H1 (cell line): ENCODE results near the gene PTH1R. TPM values are rescaled to one million over a fixed set of nuclear protein-coding genes. Genes with fewer than 3 reads are reported as not detected.

ENCODE experiments used
- CTCF ChIA-PET: fragments of 300-600 bp; sonication (Branson Sonifier 250); formaldehyde crosslinking; loops from one replicate; lab custom pipeline; 2021; ENCODE audit not compliant: partially characterized antibody; lab: Charles Lee
- POLR2A ChIA-PET: fragments of 300-600 bp; sonication (Branson Sonifier 250); formaldehyde crosslinking; loops from one replicate; lab custom pipeline; 2021; ENCODE audit warnings: inconsistent platforms; ENCODE audit not compliant: partially characterized antibody; lab: Charles Lee
- DNase-seq, 2 experiments: peaks; one replicate each; pipeline versions ENCODE4 v3.0.0 to v3.0.0-alpha.2; 2010 to 2022; ENCODE audit warnings: low spot score in 2 of 2, low read depth in 1 of 2, mixed read lengths in 1 of 2
- FAIRE-seq: peaks from 2 replicates; lab custom pipeline; 2011; peaks lifted over from hg19 to GRCh38; lab: Jason Lieb, UNC
- H2AFZ ChIP-seq: 2 replicates; pipeline ENCODE4 v1.8.1; 2012; ENCODE audit warnings: low read length, inconsistent platforms
- H2AK5ac ChIP-seq: 2 replicates; pipeline ENCODE4 v1.6.1; 2013; ENCODE audit warnings: low read depth, low read length
- H2BK120ac ChIP-seq: replicated peaks from 2 replicates; pipeline ENCODE3; 2013; ENCODE audit warnings: low read depth, low read length, inconsistent platforms
- H2BK12ac ChIP-seq: 2 replicates; pipeline ENCODE4 v1.6.1; 2013; ENCODE audit warnings: low read depth, low read length
- H2BK15ac ChIP-seq: 2 replicates; pipeline ENCODE4 v1.6.1; 2013; ENCODE audit warnings: low read length
- H2BK20ac ChIP-seq: 2 replicates; pipeline ENCODE4 v1.6.1; 2013; ENCODE audit warnings: low read length
- H2BK5ac ChIP-seq: 2 replicates; pipeline ENCODE4 v1.6.1; 2013; ENCODE audit warnings: low read depth, low read length
- H3K14ac ChIP-seq: 2 replicates; pipeline ENCODE4 v1.6.1; 2013; ENCODE audit warnings: inconsistent platforms; ENCODE audit not compliant: insufficient read length
- H3K18ac ChIP-seq: 2 replicates; pipeline ENCODE4 v1.6.1; 2013; ENCODE audit warnings: low read length; ENCODE audit errors: extremely low read depth
- H3K23ac ChIP-seq: 2 replicates; pipeline ENCODE4 v1.6.1; 2013; ENCODE audit warnings: inconsistent platforms; ENCODE audit not compliant: insufficient read length
- H3K23me2 ChIP-seq: 2 replicates; pipeline ENCODE4 v1.6.1; 2013; ENCODE audit warnings: low read depth, low read length
- H3K27ac ChIP-seq: 2 replicates; pipeline ENCODE4 v1.6.1; 2011; ENCODE audit warnings: low read depth, low read length, inconsistent platforms
- H3K27me3 ChIP-seq, 4 experiments: replicated peaks in 1 of 4; 1 replicate in 1 of 4; 2 replicates in 3 of 4; pipeline versions ENCODE4 v1.6.1 to v1.8.1; 2011 to 2013; ENCODE audit warnings: low read length in 3 of 4, mild to moderate bottlenecking in 3 of 4, inconsistent platforms in 2 of 4, mixed read lengths in 2 of 4, moderate library complexity in 1 of 4; ENCODE audit not compliant: control insufficient read depth in 3 of 4, insufficient read depth in 3 of 4; ENCODE audit errors: extremely low read depth in 1 of 4
- H3K36me3 ChIP-seq, 4 experiments: 2 replicates each; pipeline versions ENCODE4 v1.6.1 to v1.8.1; 2011 to 2013; ENCODE audit warnings: mild to moderate bottlenecking in 4 of 4, low read length in 3 of 4, moderate library complexity in 2 of 4, control low read depth in 1 of 4, inconsistent platforms in 1 of 4; ENCODE audit not compliant: insufficient read depth in 4 of 4, control insufficient read depth in 2 of 4
- H3K4ac ChIP-seq: replicated peaks from 2 replicates; pipeline ENCODE3; 2013; ENCODE audit warnings: low read length, low read depth, mixed read lengths, inconsistent platforms; ENCODE audit not compliant: insufficient read length
- H3K4me1 ChIP-seq, 4 experiments: replicated peaks in 1 of 4; 1 replicate in 1 of 4; 2 replicates in 3 of 4; pipeline versions ENCODE4 v1.6.1 to v1.8.1; 2011 to 2013; ENCODE audit warnings: low read length in 3 of 4, inconsistent platforms in 2 of 4, mixed read lengths in 1 of 4; ENCODE audit not compliant: insufficient read depth in 4 of 4, control insufficient read depth in 3 of 4
- H3K4me2 ChIP-seq, 2 experiments: 2 replicates each; pipeline versions ENCODE4 v1.6.1 to v1.8.1; 2011 to 2013; ENCODE audit warnings: low read depth in 2 of 2, low read length in 2 of 2, control low read depth in 1 of 2, inconsistent platforms in 1 of 2, mild to moderate bottlenecking in 1 of 2; ENCODE audit not compliant: insufficient read depth in 1 of 2
- H3K4me3 ChIP-seq, 4 experiments: fragments of 200-600, 300-600 bp in 1 of 4; sonication (generic), shearing (Covaris generic), sonication (Bioruptor Twin) in 1 of 4; 2 replicates each; pipeline versions ENCODE4 v1.5.1 to v1.8.1; 2011 to 2016; ENCODE audit warnings: low read length in 4 of 4, low read depth in 3 of 4, control low read depth in 2 of 4, inconsistent platforms in 2 of 4, mild to moderate bottlenecking in 2 of 4, mixed read lengths in 1 of 4, moderate library complexity in 1 of 4; ENCODE audit not compliant: insufficient read depth in 2 of 4; ENCODE audit errors: extremely low read depth in 1 of 4
- H3K56ac ChIP-seq: replicated peaks from 2 replicates; pipeline ENCODE3; 2013; ENCODE audit warnings: low read depth, mild to moderate bottlenecking, mixed read lengths, low read length, inconsistent platforms; ENCODE audit not compliant: insufficient read length
- H3K79me1 ChIP-seq: 2 replicates; pipeline ENCODE4 v1.6.1; 2013; ENCODE audit warnings: low read depth, low read length, control low read depth
- H3K79me2 ChIP-seq, 2 experiments: 2 replicates each; pipeline versions ENCODE4 v1.6.1 to v1.8.1; 2012 to 2013; ENCODE audit warnings: low read length in 2 of 2, mild to moderate bottlenecking in 2 of 2, inconsistent platforms in 1 of 2; ENCODE audit not compliant: insufficient read depth in 2 of 2, control insufficient read depth in 1 of 2
- H3K9ac ChIP-seq, 4 experiments: replicated peaks in 1 of 4; 1 replicate in 1 of 4; 2 replicates in 3 of 4; pipeline versions ENCODE4 v1.6.1 to v1.8.1; 2011 to 2013; ENCODE audit warnings: low read depth in 3 of 4, low read length in 3 of 4, control low read depth in 2 of 4, mild to moderate bottlenecking in 2 of 4, moderate library complexity in 2 of 4, inconsistent platforms in 1 of 4; ENCODE audit errors: extremely low read depth in 1 of 4
- H3K9me3 ChIP-seq, 2 experiments: 2 replicates each; pipeline versions ENCODE4 v1.6.1 to v1.8.1; 2012 to 2013; ENCODE audit warnings: mild to moderate bottlenecking in 2 of 2, moderate library complexity in 2 of 2, control low read depth in 1 of 2, inconsistent platforms in 1 of 2, low read depth in 1 of 2, low read length in 1 of 2, mixed read lengths in 1 of 2; ENCODE audit not compliant: insufficient read depth in 2 of 2
- H4K20me1 ChIP-seq, 2 experiments: replicated peaks in 1 of 2; 2 replicates each; pipeline versions ENCODE3 to v1.8.1; 2011 to 2013; ENCODE audit warnings: inconsistent platforms in 2 of 2, low read length in 2 of 2, mild to moderate bottlenecking in 1 of 2; ENCODE audit not compliant: insufficient read depth in 2 of 2, control insufficient read depth in 1 of 2
- H4K5ac ChIP-seq: 2 replicates; pipeline ENCODE4 v1.6.1; 2013; ENCODE audit warnings: low read length, low read depth, mixed read lengths, inconsistent platforms; ENCODE audit not compliant: insufficient read length
- H4K8ac ChIP-seq: 2 replicates; pipeline ENCODE4 v1.8.0; 2013; ENCODE audit warnings: mild to moderate bottlenecking, moderate library complexity, low read length, inconsistent platforms; ENCODE audit not compliant: insufficient read depth; ENCODE audit errors: extremely low read depth
- H4K91ac ChIP-seq: replicated peaks from 2 replicates; pipeline ENCODE3; 2013; ENCODE audit warnings: low read length, mixed read lengths, inconsistent platforms; ENCODE audit not compliant: insufficient read length
- BCL11A ChIP-seq, 2 experiments: IDR thresholded peaks; one replicate each; pipeline ENCODE4 v1.6.1; 2011; ENCODE audit warnings: low read depth in 2 of 2, low read length in 2 of 2, mild to moderate bottlenecking in 2 of 2
- TEAD4 ChIP-seq: IDR thresholded peaks from 2 replicates; pipeline ENCODE4 v1.6.1; 2012; ENCODE audit warnings: low read depth, low read length, inconsistent platforms, mixed read lengths
- WGBS, 2 experiments: shearing (Covaris generic) in 1 of 2; methylation state at CpG; one replicate each; pipeline versions ENCODE4 v1.1.6 to v1.1.7; 2013 to 2015; ENCODE audit warnings: low lambda C conversion rate in 2 of 2, mixed read lengths in 2 of 2, inconsistent platforms in 1 of 2, low coverage in 1 of 2, missing lambda C conversion rate in 1 of 2; ENCODE audit not compliant: insufficient replicate concordance in 2 of 2, insufficient coverage in 1 of 2, insufficient read length in 1 of 2; ENCODE audit errors: extremely low coverage in 1 of 2, missing lambda C conversion rate in 1 of 2; 5-methylcytosine and 5-hydroxymethylcytosine counted together
- polyA plus RNA-seq, 7 experiments: library from polyadenylated mRNA; depleted of rRNA in 3 of 7; stranded (reverse) in 5 of 7; unstranded in 2 of 7; fragments of >200 nt in 5 of 7; fragments of 200-250 nt in 2 of 7; gene quantifications; 1 replicate in 5 of 7; 2 replicates in 1 of 7; 4 replicates in 1 of 7; pipeline versions ENCODE4 v1.2.1 to v1.2.3, GENCODE V29; 2011 to 2013; ENCODE audit warnings: missing spikeins in 2 of 7, mixed read lengths in 2 of 7
- total RNA-seq: library from RNA; stranded (reverse); fragmentation: NEBNext Ultra II Directional; extraction: Animal tissue kit (Norgen Biotek cat#: 25700); gene quantifications from 2 replicates; pipeline ENCODE4 v1.2.1, GENCODE V29; 2021

The PTH1R gene
- total and polyA plus RNA-seq, 2 of the 8 experiments (the other 6 are each of a cell fraction or from before 2014, with no cell fraction given): 0.57 to 1.5 TPM

DNA sequence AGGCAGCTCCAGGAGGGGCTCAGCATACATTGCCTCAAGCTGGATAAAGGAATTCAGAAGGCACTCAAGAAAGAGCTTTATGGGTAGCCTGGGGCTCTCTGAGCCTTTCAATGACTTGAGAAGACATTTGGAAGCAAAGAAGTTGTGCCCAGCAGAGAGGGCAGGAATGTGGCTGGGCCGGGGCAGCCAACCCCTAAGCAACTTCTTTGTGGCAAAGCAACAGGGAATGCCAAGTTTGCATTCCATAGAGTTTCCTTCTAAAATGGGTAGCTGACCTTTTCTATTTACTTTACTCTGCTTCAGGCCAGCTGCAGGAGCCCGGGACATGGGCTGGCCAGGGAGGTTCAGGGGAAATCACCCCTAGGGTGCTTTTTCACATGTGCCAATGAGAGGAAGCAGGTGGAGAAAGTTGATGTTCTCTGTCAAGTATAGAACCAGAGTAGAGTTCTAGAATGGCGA, 53.5 kb downstream of the PTH1R start:
- H2BK5ac ChIP-seq: no peak overlapping the region
- H4K8ac ChIP-seq: no peak overlapping the region
- no peak overlapping the region for H3K56ac ChIP-seq
- no peak overlapping the region for H3K23ac ChIP-seq
- WGBS, 2 experiments: 92% methylated on average over 3 of the region's 3 CpGs; no CpG with 5 or more reads in 1 of the 2 experiments
- no peaks in the 10 kb centered on the region for H3K9me3 ChIP-seq
- no peak overlapping the region for H3K4me2 ChIP-seq
- no peak overlapping the region for H3K4me3 ChIP-seq
- no peak overlapping the region for H3K9ac ChIP-seq
- peaks cover 0 to 51% of the 10 kb centered on the region in 2 experiments; a peak in 1 of 4 replicates for H3K79me2 ChIP-seq
- TF ChIP-seq TEAD4 (0 out of 2 replicates have a peak, but pooled peaks have one; percentile 22), BCL11A (IDR thresholded peaks at IDR 0.05; ENCODE audit: low read depth in 2 of 2, low read length in 2 of 2) (no peak)
- TF ChIP-seq, all 59 proteins: peak for 1
- DNase-seq (no peak), FAIRE-seq (no peak)
- Histone ChIP-seq H3K14ac (no peak overlapping the region), H4K91ac (no peak overlapping the region), H3K23me2 (no peaks in the 10 kb centered on the region), H2BK120ac (no peak overlapping the region), H3K79me1 (peaks cover 23% of the 10 kb centered on the region), H3K4ac (no peak overlapping the region), H2BK20ac (no peak overlapping the region), H2BK15ac (no peak overlapping the region), H2BK12ac (no peak overlapping the region), H3K18ac (no peak overlapping the region), H2AK5ac (no peak overlapping the region), H2AFZ (no peak overlapping the region), H3K27ac (no peak overlapping the region), H4K5ac (no peak overlapping the region), H3K4me1 (peaks cover 4 to 12% (median 7%) of the 10 kb centered on the region in 4 experiments; a peak in 6 of 7 replicates), H3K27me3 (no peaks in the 10 kb centered on the region), H4K20me1 (peaks cover 14 to 30% of the 10 kb centered on the region in 2 experiments), H3K36me3 (peaks cover 0 to 4% (median 1%) of the 10 kb centered on the region in 4 experiments; a peak in 3 of 8 replicates)
- ChIA-PET POLR2A (interaction anchor here (2.2 kb wide), 1 partner anchor 46 kb away, joined by 5 read pairs; the partner anchor contains the start of gene CCDC12), CTCF (interaction anchor here (0.9 to 11.0 kb wide), 10 partner anchors 9 to 71 kb away, joined by 3 to 99 read pairs (median 4); no protein-coding TSS in a partner anchor)
